ENCODE data around the gene ST6GALNAC4.

DNA sequence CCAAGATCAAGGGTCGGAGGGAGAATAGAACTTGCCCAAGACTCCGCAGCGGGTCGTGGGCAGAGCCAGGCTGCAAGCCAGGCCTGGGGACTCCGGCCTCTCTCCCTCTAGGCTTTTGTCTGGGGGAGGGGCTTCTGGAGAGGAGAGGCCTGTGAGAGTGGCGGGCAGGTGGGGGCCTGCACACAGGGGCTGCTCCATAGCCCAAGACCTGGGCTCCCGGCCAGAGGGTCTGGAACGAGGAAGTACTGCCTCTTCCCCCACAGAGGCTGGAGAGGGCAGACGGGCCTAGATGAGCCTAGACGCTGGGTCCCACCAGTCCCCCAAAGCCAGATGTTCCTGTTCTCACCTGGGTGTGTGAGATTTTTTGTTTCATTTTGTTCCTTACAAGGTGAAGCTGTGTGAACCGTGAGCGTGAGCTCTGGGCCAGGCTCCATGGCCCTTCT, 12.3 kb downstream of the ST6GALNAC4 start:
- TF ChIP-seq, protein P1, sequence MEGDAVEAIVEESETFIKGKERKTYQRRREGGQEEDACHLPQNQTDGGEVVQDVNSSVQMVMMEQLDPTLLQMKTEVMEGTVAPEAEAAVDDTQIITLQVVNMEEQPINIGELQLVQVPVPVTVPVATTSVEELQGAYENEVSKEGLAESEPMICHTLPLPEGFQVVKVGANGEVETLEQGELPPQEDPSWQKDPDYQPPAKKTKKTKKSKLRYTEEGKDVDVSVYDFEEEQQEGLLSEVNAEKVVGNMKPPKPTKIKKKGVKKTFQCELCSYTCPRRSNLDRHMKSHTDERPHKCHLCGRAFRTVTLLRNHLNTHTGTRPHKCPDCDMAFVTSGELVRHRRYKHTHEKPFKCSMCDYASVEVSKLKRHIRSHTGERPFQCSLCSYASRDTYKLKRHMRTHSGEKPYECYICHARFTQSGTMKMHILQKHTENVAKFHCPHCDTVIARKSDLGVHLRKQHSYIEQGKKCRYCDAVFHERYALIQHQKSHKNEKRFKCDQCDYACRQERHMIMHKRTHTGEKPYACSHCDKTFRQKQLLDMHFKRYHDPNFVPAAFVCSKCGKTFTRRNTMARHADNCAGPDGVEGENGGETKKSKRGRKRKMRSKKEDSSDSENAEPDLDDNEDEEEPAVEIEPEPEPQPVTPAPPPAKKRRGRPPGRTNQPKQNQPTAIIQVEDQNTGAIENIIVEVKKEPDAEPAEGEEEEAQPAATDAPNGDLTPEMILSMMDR (IDR thresholded peaks at IDR 0.05): no peak
- no peak for TF ChIP-seq EP300 (IDR thresholded peaks at IDR 0.05)
- TF ChIP-seq POLR2A (IDR thresholded peaks at IDR 0.05): no peak

Measured in stomach (tissue), 4 donors.